Bronchial epithelial cell (primary cell): ENCODE measurements around the gene C10orf105. TPM values are rescaled to one million over a fixed set of nuclear protein-coding genes. Genes with fewer than 3 reads are reported as not detected.

Source experiments
- DNase-seq: peaks from one replicate; pipeline ENCODE4 v3.0.0-alpha.2; 2010; ENCODE audit warnings: low read depth
- FAIRE-seq: peaks from 2 replicates; lab custom pipeline; 2011; peaks lifted over from hg19 to GRCh38; lab: Jason Lieb, UNC
- H3K27me3 ChIP-seq: 2 replicates; pipeline ENCODE4 v1.5.1; 2011; ENCODE audit warnings: low read length; ENCODE audit not compliant: control insufficient read depth, insufficient read depth
- H3K36me3 ChIP-seq: 2 replicates; pipeline ENCODE4 v1.5.1; 2011; ENCODE audit warnings: low read length; ENCODE audit not compliant: control insufficient read depth, insufficient read depth
- H3K4me3 ChIP-seq: 2 replicates; pipeline ENCODE4 v1.5.1; 2011; ENCODE audit warnings: mild to moderate bottlenecking, low read depth, low read length, control low read depth
- total RNA-seq: library from RNA; depleted of rRNA; stranded (reverse); fragments of >200 nt; gene quantifications from 2 replicates; pipeline ENCODE4 v1.2.1, GENCODE V29; 2014
- TF ChIP-seq, protein P1 (sequence below): IDR thresholded peaks from 2 replicates; pipeline ENCODE4 v1.5.1; 2011; ENCODE audit warnings: mild to moderate bottlenecking, moderate library complexity, low read length, control low read depth, inconsistent platforms; ENCODE audit not compliant: insufficient read depth, severe bottlenecking

C10orf105 gene
- total RNA-seq, 1 donor from 2014 or later = not detected

DNA sequence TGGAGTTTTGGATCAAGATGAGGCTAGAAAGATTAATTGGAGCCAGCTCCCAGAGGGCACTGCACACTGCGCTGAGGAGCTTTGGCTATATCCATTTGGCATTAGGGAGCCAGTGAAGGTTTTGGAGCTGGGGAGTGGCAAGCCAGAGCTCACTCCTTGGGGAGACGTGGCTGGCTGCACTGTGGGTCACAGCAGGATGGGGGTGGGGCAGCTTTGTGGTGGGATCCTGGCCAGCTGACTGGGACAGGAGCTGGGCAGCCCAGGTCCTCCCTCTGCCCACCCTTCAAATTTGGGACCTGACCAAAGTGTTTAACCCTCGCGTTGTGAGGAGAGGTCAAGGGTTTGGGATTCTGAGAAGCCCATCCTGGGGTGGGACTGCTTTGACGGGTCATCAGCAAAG lies 5.0 kb downstream of the C10orf105 start:
- Histone ChIP-seq H3K27me3 (no peaks in the 10 kb centered on the region), H3K36me3 (no peaks in the 10 kb centered on the region), H3K4me3 (no peak overlapping the region)
- no peak for FAIRE-seq
- TF ChIP-seq, protein P1, sequence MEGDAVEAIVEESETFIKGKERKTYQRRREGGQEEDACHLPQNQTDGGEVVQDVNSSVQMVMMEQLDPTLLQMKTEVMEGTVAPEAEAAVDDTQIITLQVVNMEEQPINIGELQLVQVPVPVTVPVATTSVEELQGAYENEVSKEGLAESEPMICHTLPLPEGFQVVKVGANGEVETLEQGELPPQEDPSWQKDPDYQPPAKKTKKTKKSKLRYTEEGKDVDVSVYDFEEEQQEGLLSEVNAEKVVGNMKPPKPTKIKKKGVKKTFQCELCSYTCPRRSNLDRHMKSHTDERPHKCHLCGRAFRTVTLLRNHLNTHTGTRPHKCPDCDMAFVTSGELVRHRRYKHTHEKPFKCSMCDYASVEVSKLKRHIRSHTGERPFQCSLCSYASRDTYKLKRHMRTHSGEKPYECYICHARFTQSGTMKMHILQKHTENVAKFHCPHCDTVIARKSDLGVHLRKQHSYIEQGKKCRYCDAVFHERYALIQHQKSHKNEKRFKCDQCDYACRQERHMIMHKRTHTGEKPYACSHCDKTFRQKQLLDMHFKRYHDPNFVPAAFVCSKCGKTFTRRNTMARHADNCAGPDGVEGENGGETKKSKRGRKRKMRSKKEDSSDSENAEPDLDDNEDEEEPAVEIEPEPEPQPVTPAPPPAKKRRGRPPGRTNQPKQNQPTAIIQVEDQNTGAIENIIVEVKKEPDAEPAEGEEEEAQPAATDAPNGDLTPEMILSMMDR = no peak
- no peak for DNase-seq

DNA sequence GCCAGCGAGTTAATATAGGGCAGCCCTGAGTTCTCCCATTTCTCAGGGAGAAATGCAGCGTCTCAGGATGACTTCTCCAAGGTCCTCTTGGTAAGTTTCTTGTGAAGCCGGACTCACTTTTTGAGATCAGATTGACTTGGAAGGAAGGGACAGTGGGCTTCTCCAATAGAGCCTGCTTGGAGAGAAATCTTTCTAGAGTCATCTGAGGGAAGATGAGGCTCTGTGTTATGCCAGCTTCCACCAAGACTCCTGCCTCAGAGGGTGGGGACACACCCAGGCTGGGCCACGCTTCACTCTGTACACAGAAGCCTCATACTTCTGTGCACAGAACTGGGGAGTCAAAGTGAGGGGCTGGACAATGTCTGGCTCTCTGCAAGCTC lies 5.6 kb downstream of the C10orf105 start:
- FAIRE-seq (no peak), DNase-seq (no peak)
- TF ChIP-seq, protein P1 = no peak
- Histone ChIP-seq H3K27me3 (no peaks in the 10 kb centered on the region), H3K36me3 (no peaks in the 10 kb centered on the region), H3K4me3 (no peak overlapping the region)

DNA sequence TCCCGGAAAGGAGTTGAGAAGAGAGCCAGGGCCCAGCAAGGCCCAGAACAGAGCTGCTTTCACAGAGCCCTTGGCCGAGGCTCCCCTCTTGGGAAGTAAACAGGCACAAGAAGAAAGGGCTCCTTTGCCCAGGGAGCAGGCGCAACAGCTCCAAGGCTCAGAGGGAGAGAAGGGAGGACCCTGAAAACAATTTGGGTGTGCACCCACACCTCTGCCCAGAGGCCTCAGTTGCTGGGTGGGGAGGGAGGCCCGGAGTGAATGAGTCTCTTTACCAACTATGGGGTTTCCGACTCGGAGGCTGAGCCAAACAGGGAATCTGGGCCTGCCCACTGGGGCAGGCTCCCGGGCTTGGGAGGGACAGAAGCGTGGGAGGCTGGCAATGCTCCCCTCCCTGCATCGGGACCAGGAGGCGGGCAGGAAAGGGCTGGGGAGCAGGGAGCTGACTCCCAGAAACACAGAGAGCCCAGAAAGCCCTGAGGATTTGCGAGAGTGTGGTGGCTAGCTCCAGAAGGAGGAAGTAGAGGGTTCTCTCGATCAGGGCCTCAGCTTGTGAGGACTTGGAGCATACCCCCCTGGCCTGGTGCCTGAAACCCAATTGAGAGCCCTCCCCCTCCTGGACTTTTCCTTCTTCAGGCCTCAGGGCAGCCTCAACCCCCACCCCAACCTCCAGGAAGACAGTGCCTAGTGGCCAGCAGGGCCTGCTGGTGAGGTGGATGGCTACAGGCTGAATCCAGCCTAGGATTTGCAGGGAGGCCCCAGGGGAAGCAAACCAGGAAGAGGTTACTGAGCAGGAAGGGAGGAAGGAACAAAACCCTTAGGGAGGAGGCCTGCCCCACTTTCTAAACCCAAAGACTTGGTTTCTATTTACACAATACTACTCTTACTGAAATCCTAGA lies 6.2 kb downstream of the C10orf105 start:
- no peaks in the 10 kb centered on the region for H3K36me3 ChIP-seq
- peak; percentile 50 for FAIRE-seq
- DNase-seq = peak; percentile 89
- no peak overlapping the region for H3K4me3 ChIP-seq
- TF ChIP-seq, protein P1 = peak; percentile 14
- no peaks in the 10 kb centered on the region for H3K27me3 ChIP-seq

DNA sequence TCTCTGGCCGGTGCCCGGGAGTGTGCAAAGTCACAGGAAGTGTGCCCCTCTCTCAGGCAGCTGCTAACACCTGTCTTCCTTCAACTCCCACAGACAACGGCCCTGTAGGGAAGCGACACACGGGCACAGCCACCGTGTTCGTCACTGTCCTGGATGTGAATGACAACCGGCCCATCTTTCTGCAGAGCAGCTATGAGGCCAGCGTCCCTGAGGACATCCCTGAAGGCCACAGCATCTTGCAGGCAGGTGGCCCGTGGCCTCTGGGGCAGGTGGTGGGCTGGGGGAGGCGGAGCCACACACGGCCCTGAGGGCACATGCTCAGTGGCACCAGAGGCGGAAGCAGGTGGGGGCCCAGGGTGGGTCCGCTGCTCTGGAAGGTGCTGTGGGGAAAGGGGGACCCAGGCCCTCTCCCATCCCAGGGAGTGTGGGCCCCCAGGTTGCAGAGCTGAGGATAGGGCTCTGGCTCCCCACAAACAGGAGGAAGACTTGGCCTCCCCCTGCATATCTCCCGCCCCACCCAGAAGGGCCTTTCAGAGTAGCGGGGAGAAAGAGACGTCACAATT lies 6.9 kb downstream of the C10orf105 start:
- Histone ChIP-seq H3K27me3 (no peaks in the 10 kb centered on the region), H3K4me3 (no peak overlapping the region), H3K36me3 (no peaks in the 10 kb centered on the region)
- no peak for DNase-seq
- TF ChIP-seq, protein P1 = no peak
- FAIRE-seq = no peak

DNA sequence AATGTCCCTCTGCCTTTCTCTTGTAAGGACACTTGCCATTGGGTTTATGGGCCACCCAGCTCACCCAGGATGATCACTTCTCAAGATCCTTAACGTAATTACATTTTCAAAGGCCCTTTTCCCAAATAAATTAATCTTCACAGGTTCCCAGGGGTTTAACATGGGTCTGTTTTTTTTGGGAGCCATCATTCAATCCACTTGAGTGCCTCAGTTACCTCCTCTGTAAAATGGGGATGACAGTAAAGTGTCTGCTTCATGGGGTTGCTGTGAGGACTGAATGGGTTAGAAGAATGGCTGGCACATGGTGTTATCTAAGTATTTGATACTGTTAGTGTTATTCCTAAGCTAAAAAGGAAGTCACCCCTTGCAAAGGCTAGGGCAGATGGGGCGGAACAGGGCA lies 7.4 kb downstream of the C10orf105 start:
- Histone ChIP-seq H3K4me3 (no peak overlapping the region), H3K27me3 (no peaks in the 10 kb centered on the region), H3K36me3 (no peaks in the 10 kb centered on the region)
- FAIRE-seq (no peak), DNase-seq (no peak)
- TF ChIP-seq, protein P1 = no peak
